NOMO-1 treated with DMSO at 0.1 percent for 48 hours (cell line): ENCODE results near the gene ATG10.
"Not testable (repeated sequence)": the region's sequence is repeated elsewhere in the genome, so short reads cannot be mapped to it uniquely, and the experiment has no call there.

Experiments
- DNase-seq: peaks from one replicate; lab custom pipeline; 2025; ENCODE audit not compliant: unreplicated experiment; lab: John Stamatoyannopoulos, UW

ATG10 gene

DNA sequence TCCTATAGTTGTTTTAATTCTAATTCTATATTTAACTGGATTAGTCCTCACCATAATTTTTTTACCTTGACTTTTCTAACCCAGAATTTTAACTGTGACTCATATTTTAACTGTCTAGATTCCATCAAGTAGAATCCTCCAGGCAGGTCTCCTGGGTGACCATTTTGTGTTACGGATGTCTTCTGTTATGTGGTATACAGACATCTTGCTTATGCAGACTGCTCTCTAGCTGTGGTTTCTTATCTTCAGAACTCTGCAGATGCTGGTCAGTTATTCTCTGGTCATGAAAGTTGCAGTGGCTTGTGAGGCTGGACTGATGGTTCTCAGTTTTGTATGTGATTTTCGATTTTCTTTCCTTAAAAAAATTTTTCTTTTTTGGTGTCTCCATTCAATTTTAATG lies 139.4 kb downstream of the ATG10 start:
- DNase-seq, result no peak

DNA sequence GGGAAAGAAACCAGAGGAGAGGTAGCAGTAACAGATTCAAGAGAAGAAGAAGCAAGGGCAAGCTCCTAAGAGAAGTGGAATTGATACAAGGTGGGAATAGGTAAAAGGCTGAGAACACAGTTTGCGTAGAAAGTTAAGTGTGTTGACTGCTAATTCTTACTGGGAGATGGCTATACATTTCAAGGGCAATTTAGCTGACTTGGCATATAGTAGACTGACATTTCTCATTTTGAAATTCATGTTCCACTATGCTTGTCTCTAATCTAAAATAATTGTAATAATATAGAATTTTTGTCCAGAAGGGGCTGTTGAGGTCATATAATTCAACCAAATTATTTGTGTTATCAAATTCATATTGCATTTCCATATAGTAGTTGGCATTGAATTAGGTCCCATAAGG lies 144.0 kb downstream of the ATG10 start:
- DNase-seq, result no peak

DNA sequence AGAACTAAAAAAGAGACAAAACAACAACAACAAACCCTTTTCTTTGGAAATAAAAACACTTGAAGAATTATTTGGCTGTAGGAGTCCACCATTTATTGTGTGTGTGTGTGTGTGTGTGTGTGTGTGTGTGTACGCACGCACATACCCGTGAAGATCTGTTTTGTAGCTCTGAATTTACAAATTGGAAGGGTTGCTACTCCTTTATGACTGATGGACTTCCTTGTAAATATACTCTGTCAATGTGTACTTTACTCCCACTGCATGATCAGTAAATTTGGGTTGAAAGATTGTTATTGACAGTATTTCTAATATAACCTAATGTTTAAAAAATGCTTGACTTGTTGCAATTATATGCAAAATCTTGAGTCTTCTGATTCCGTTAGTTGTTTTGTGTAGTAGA lies 148.1 kb downstream of the ATG10 start:
- DNase-seq, result no peak

DNA sequence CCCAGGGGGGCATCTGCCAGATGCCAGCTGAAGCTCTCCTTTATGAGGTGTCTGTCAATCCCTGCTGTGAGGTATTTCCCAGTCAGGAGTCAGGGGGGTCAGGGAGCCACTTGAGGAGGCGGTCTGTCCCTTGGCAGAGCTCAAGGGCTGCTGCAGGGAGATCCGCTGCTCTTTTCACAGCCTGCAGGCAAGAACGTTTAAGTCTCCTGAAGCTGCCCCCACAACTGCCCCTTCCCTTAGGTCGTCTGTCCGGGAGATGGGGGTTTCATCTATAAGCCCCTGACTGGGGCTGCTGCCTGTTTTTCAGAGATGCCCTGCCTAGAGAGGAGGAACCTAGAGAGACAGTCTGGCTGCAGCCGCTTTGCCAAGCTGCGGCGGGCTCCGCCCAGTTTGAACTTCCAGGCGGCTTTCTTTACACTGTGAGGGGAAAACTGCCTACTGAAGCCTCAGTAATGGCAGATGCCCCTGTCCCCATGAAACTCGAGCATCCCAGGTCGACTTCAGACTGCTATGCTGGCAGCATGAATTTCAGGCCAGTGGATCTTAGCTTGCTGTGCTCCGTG lies 158.0 kb downstream of the ATG10 start:
- DNase-seq, result no peak

DNA sequence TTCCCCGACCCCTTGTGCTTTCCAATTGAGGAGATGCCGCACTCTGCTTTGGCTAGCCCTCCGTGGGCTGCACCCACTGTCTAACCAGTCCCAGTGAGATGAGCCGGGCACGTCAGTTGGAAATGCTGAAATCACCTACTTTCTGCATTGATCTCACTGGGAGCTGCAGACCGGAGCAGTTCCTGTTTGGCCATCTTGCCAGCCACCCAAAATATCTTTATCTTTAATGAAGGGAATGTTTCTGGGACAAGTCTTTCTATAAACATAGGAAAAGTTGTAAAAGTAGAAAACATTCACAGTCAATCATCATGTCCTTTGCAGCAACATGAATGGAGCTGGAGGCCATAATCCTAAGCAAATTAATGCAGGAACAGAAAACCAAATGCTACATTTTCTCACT lies 158.8 kb downstream of the ATG10 start:
- no peak for DNase-seq

DNA sequence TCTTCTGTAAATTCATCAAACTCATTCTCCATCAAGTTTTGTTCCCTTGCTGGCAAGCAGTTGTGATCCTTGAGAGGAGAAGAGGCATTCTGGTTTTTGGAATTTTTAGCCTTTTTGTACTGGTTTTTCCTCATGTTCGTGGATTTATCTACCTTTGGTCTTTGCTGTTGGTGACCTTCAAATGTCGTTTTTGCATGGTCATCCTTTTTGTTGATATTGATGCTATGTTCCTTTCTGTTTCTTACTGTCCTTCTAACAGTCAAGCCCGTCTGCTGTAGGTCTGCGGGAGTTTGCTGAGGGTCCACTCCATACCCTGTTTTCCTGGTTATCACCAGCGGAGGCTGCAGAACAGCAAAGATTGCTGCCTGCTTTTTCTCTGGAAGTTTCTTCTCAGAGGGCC lies 165.4 kb downstream of the ATG10 start:
- no peak for DNase-seq

GRCh38 chr5:82139837-82140236 lies 168.0 kb downstream of the ATG10 start:
- not testable (repeated sequence) for DNase-seq

GRCh38 chr5:82142217-82142841 lies 170.5 kb downstream of the ATG10 start:
- DNase-seq, result no peak

- no peak for DNase-seq
These were observed 171.2 kb downstream of the ATG10 start for GRCh38 chr5:82142928-82143577.

- DNase-seq, result peak; percentile 26
These were observed 176.2 kb downstream of the ATG10 start for GRCh38 chr5:82147860-82148573.

DNA sequence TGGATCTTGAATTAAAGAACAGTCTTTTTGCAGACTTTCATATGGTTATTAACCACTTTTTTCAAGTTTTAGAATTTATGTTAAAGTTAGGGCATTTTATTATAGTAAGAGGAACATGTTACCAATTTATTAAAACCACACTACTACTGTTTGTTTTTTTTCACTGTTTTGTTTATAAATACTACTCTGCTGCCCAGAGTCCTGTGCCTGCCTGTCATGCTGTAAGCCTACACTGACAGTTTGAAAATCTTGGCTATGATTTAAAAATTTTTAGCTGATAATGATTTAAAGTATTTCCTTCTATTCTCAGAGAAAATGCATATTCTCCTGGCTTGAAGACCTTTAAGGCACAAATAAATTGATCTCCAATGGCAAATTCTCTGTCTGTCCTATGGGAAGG lies 177.6 kb downstream of the ATG10 start:
- DNase-seq, result no peak

DNA sequence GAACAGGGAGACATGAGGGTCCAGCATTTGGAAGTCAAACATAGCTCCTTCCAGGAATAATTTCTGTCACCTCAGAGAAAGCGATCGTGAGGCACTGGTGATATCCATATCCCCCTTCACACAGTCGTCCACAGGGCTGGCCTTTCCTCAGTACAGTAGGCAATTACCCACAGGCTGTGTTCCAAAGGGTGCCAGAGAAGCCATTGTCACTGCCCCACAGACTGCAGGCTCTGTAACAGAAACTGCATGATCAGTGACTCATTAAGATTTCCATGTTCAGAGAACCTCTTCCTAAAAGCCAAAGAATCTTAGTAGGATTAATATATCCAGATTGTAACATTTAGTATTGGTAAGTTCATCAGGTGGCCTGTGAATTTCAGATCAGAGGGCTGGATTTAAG lies 178.7 kb downstream of the ATG10 start:
- no peak for DNase-seq

DNA sequence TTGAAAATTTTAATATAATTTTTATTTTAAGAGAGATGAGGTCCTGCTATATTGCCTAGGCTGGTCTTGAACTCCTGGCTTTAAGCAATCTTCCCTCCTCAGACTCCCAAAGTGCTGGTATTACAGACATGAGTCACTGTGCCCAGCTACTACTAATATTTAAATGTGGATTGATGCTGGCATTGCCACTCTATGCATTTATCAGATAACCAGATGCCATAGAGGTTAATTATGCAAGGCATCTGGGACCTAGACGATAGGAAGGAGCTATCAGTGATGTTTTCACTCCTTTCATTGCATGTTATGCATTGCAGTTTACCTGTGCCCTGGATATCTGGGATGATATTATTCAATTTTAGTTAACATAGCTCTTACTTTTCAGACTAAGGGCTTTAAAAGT lies 179.4 kb downstream of the ATG10 start:
- no peak for DNase-seq

DNA sequence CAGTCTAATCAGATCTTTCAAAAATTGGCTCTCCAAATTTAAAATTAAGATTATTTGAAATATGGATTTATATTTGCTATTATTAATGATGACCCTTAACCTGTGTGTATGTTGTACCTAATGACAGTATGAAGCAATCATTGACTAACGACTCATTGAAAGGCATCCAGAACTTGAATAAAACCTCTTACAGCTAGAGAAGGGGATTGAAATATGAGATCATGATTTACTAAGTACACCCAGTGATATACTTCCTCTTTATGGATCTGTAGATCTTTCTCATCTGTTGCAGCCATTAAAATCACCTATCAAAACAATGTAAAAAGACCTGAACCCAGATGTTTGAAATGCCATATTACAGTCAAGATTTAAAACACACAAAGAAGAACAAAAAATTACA lies 179.8 kb downstream of the ATG10 start:
- DNase-seq, result peak; percentile 0

- no peak for DNase-seq
These were observed 181.2 kb downstream of the ATG10 start for GRCh38 chr5:82152978-82153481.

- no peak for DNase-seq
These were observed 183.0 kb downstream of the ATG10 start for GRCh38 chr5:82154776-82155175.

- no peak for DNase-seq
These were observed 183.5 kb downstream of the ATG10 start for GRCh38 chr5:82155305-82155704.

DNA sequence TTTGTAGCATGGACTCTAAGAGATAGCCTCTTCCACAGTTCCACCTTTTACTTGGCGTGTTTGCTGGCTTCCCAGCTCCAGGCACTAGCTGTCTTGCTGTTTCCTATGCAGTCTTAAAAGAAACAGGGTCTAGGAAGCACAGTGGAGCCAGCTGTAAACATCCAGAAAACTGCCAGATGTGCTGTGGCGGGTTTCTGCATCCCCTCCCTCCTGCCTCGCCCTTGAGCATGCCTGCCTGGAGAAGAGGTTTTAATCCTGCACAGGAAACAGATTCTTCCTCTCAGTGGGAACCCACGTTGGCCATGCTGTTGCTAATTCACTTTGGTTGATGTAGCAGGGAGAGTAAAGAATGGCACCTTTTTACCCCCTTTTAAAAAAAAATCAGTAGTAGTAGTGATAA lies 185.1 kb downstream of the ATG10 start:
- no peak for DNase-seq

DNA sequence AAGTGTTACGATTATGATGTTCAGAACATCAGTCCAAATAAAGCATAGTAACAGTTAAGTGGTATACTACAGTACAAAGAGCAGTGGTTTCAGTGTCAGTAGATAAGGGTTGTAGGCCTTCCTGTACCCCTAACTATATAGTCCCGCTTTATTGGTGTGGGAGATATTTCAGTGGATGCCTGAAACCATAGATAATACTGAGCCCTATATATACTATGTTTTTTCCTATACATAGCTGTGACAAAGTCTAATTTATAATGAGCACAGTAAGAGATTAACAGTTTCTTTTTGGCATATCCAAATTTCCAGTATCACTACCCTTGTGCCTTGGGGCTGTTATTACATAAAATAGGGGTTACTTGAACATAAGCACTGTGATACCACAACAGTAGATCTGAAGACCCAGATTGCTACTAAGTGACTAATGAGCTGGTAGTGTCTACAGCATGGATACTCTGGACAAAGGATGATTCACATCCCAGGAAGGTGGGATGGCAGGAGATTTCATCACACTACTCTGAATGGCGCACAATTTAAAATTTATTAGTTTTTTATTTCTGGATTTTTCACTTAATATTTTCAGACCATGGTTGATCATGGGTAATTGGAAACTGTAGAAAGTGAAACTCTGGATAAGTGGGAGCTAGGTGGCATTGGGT lies 187.1 kb downstream of the ATG10 start:
- no peak for DNase-seq

DNA sequence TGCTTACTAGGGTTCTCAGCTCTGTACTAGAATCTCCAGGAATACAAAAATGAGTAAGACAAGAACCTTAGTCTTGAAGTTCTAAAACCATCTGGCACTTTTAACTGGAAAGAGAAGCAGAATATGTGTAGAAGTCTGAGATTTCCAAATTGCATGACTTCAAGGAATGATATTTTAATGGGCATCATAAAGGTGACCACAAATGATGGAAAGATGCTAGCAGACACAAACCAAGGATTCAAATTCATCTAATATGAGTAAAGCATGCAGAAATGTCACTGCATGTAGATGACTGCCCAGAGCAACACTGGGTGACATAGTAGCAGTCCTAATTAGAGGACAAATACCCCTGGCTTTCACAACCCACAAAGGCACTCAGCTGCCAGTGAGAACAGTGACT lies 189.1 kb downstream of the ATG10 start:
- DNase-seq, result no peak

- no peak for DNase-seq
These were observed 190.8 kb downstream of the ATG10 start for GRCh38 chr5:82162573-82162972.
